Common myeloid progenitor, CD34-positive (primary cell): ENCODE measurements around the gene ZC3H13.

Experiments
- CTCF ChIA-PET: fragments of 350-600 bp; sonication (Branson Sonifier 250); formaldehyde crosslinking; loops from one replicate; lab custom pipeline; 2021; ENCODE audit warnings: antibody characterized with exemption; lab: Charles Lee
- POLR2A ChIA-PET: fragments of 350-600 bp; sonication (Branson Sonifier 250); formaldehyde crosslinking; loops from one replicate; lab custom pipeline; 2021; ENCODE audit warnings: antibody characterized with exemption; lab: Charles Lee
- DNase-seq, 3 donors: peaks; one replicate each; pipeline versions ENCODE4 v3.0.0 to v3.0.0-alpha.2; 2013
- H3K27ac ChIP-seq, 2 experiments: 1 replicate in 1 of 2; 2 replicates in 1 of 2; pipeline ENCODE4 v1.7.0; 2013; ENCODE audit warnings: inconsistent platforms in 2 of 2, low read length in 2 of 2, mild to moderate bottlenecking in 2 of 2, low read depth in 1 of 2, moderate library complexity in 1 of 2; ENCODE audit not compliant: severe bottlenecking in 2 of 2, insufficient read depth in 1 of 2, poor library complexity in 1 of 2
- H3K27me3 ChIP-seq, 5 experiments: replicated peaks in 2 of 5; 1 replicate in 3 of 5; 2 replicates in 2 of 5; pipeline versions ENCODE4 v1.6.1 to v1.7.0; 2013; ENCODE audit warnings: low read length in 4 of 5, mild to moderate bottlenecking in 2 of 5, moderate library complexity in 2 of 5, inconsistent platforms in 1 of 5; ENCODE audit not compliant: insufficient read depth in 5 of 5, control insufficient read depth in 4 of 5
- H3K36me3 ChIP-seq, 4 experiments: 1 replicate in 2 of 4; 2 replicates in 2 of 4; pipeline versions ENCODE4 v1.6.1 to v1.7.0; 2013; ENCODE audit warnings: low read length in 3 of 4, control low read depth in 1 of 4, mild to moderate bottlenecking in 1 of 4; ENCODE audit not compliant: control insufficient read depth in 4 of 4, insufficient read depth in 4 of 4
- H3K4me1 ChIP-seq, 4 experiments: 1 replicate in 3 of 4; 2 replicates in 1 of 4; pipeline versions ENCODE4 v1.6.1 to v1.7.1; 2013; ENCODE audit warnings: low read length in 3 of 4, mild to moderate bottlenecking in 3 of 4, control low read depth in 1 of 4, inconsistent platforms in 1 of 4, moderate library complexity in 1 of 4; ENCODE audit not compliant: control insufficient read depth in 4 of 4, insufficient read depth in 4 of 4; ENCODE audit errors: control extremely low read depth in 1 of 4
- H3K4me3 ChIP-seq, 7 experiments: 1 replicate in 4 of 7; 2 replicates in 3 of 7; pipeline versions ENCODE4 v1.5.1 to v1.7.0; 2013; ENCODE audit warnings: mild to moderate bottlenecking in 7 of 7, low read length in 6 of 7, moderate library complexity in 6 of 7, inconsistent platforms in 2 of 7, low read depth in 2 of 7, control low read depth in 1 of 7; ENCODE audit not compliant: insufficient read depth in 4 of 7, control insufficient read depth in 1 of 7; ENCODE audit errors: extremely low read depth in 1 of 7
- H3K9me3 ChIP-seq, 5 experiments: 1 replicate in 4 of 5; 2 replicates in 1 of 5; pipeline versions ENCODE4 v1.6.1 to v1.7.1; 2013; ENCODE audit warnings: low read length in 4 of 5, mild to moderate bottlenecking in 2 of 5, inconsistent platforms in 1 of 5, low read depth in 1 of 5, moderate library complexity in 1 of 5; ENCODE audit not compliant: control insufficient read depth in 4 of 5, insufficient read depth in 2 of 5; ENCODE audit errors: control extremely low read depth in 1 of 5
- WGBS: methylation state at CpG from one replicate; pipeline ENCODE4 v1.1.5; 2013; ENCODE audit not compliant: insufficient coverage; 5-methylcytosine and 5-hydroxymethylcytosine counted together

The ZC3H13 gene

GRCh38 chr13:45926741-45927140 lies 125.8 kb downstream of the ZC3H13 start:
- Histone ChIP-seq H3K4me3 (no peak overlapping the region), H3K27ac (no peak overlapping the region), H3K4me1 (no peaks in the 10 kb centered on the region), H3K36me3 (no peaks in the 10 kb centered on the region), H3K27me3 (no peaks in the 10 kb centered on the region), H3K9me3 (no peaks in the 10 kb centered on the region)
- CTCF ChIA-PET, result interaction anchor here (1.3 kb wide), 1 partner anchor 10 kb away, joined by 3 read pairs; no protein-coding TSS in a partner anchor
- no peak for DNase-seq
- POLR2A ChIA-PET, result no interaction called here
- 93% methylated on average over 3 of the region's 3 CpGs for WGBS

GRCh38 chr13:45925151-45925550 lies 127.4 kb downstream of the ZC3H13 start:
- Histone ChIP-seq H3K9me3 (no peaks in the 10 kb centered on the region), H3K27me3 (no peaks in the 10 kb centered on the region), H3K4me1 (no peaks in the 10 kb centered on the region), H3K4me3 (no peak overlapping the region), H3K36me3 (no peaks in the 10 kb centered on the region), H3K27ac (no peak overlapping the region)
- peak in 2 of 3 donors; percentile 7 to 15 for DNase-seq
- POLR2A ChIA-PET, result no interaction called here
- WGBS, result 93% methylated on average over 3 of the region's 3 CpGs
- CTCF ChIA-PET, result interaction anchor here (1.1 kb wide), 1 partner anchor 9 kb away, joined by 3 read pairs; no protein-coding TSS in a partner anchor

- Histone ChIP-seq H3K4me1 (no peaks in the 10 kb centered on the region), H3K27ac (no peak overlapping the region), H3K9me3 (peaks cover 0 to 2% (median 0%) of the 10 kb centered on the region in 5 experiments), H3K27me3 (no peaks in the 10 kb centered on the region), H3K36me3 (no peaks in the 10 kb centered on the region), H3K4me3 (no peak overlapping the region)
- CTCF ChIA-PET, result no interaction called here
- POLR2A ChIA-PET, result no interaction called here
- no peak for DNase-seq
- WGBS, result 100% methylated on average over 1 of the region's 1 CpG
Measured at GRCh38 chr13:45921162-45921736, 131.3 kb downstream of the ZC3H13 start.

GRCh38 chr13:45918597-45918996 lies 133.9 kb downstream of the ZC3H13 start:
- Histone ChIP-seq H3K4me1 (peaks cover 0 to 10% (median 0%) of the 10 kb centered on the region in 4 experiments), H3K27ac (no peak overlapping the region), H3K36me3 (no peaks in the 10 kb centered on the region), H3K4me3 (no peak overlapping the region), H3K27me3 (no peaks in the 10 kb centered on the region), H3K9me3 (peaks cover 0 to 2% (median 0%) of the 10 kb centered on the region in 5 experiments)
- WGBS, result 92% methylated on average over 3 of the region's 3 CpGs
- DNase-seq, result no peak
- POLR2A ChIA-PET, result interaction anchor here (0.6 kb wide), 1 partner anchor 412 kb away, joined by 3 read pairs; no protein-coding TSS in a partner anchor
- CTCF ChIA-PET, result no interaction called here

- Histone ChIP-seq H3K9me3 (peaks cover 0 to 7% (median 0%) of the 10 kb centered on the region in 5 experiments), H3K4me3 (no peak overlapping the region), H3K27me3 (no peaks in the 10 kb centered on the region), H3K4me1 (peaks cover 0 to 10% (median 0%) of the 10 kb centered on the region in 4 experiments), H3K36me3 (no peaks in the 10 kb centered on the region), H3K27ac (no peak overlapping the region)
- no peak for DNase-seq
- CTCF ChIA-PET, result interaction anchor here (1.1 kb wide), 1 partner anchor 10 kb away, joined by 3 read pairs; no protein-coding TSS in a partner anchor
- POLR2A ChIA-PET, result no interaction called here
Measured at GRCh38 chr13:45917019-45917418, 135.5 kb downstream of the ZC3H13 start.

- POLR2A ChIA-PET, result no interaction called here
Measured at GRCh38 chr13:45915686-45916439, 136.7 kb downstream of the ZC3H13 start.

GRCh38 chr13:45909673-45910072 lies 142.9 kb downstream of the ZC3H13 start:
- WGBS, result 57% methylated on average over 5 of the region's 7 CpGs
- Histone ChIP-seq H3K27ac (no peak overlapping the region), H3K9me3 (peaks cover 0 to 6% (median 0%) of the 10 kb centered on the region in 5 experiments), H3K4me3 (no peak overlapping the region), H3K4me1 (no peaks in the 10 kb centered on the region), H3K27me3 (no peaks in the 10 kb centered on the region), H3K36me3 (no peaks in the 10 kb centered on the region)
- ChIA-PET POLR2A (no interaction called here), CTCF (no interaction called here)
- no peak for DNase-seq

More at GRCh38 chr13:45915686-45916439, 136.7 kb downstream of the ZC3H13 start:
- no peaks in the 10 kb centered on the region for H3K27me3 ChIP-seq
- WGBS, result 100% methylated on average over 4 of the region's 7 CpGs
- peak; percentile 5 to 53 (median 52) for DNase-seq
- H3K9me3 ChIP-seq, result peaks cover 0 to 9% (median 0%) of the 10 kb centered on the region in 5 experiments
- H3K27ac ChIP-seq, result no peak overlapping the region
- H3K4me1 ChIP-seq, result peaks cover 0 to 10% (median 0%) of the 10 kb centered on the region in 4 experiments
- CTCF ChIA-PET, result no interaction called here
- H3K36me3 ChIP-seq, result no peaks in the 10 kb centered on the region
- H3K4me3 ChIP-seq, result no peak overlapping the region
